ENCODE measurements around the gene SPRED3.

GRCh38 chr19:38385057-38385803 lies 3.3 kb upstream of the SPRED3 start:
- TF ChIP-seq, protein P1, sequence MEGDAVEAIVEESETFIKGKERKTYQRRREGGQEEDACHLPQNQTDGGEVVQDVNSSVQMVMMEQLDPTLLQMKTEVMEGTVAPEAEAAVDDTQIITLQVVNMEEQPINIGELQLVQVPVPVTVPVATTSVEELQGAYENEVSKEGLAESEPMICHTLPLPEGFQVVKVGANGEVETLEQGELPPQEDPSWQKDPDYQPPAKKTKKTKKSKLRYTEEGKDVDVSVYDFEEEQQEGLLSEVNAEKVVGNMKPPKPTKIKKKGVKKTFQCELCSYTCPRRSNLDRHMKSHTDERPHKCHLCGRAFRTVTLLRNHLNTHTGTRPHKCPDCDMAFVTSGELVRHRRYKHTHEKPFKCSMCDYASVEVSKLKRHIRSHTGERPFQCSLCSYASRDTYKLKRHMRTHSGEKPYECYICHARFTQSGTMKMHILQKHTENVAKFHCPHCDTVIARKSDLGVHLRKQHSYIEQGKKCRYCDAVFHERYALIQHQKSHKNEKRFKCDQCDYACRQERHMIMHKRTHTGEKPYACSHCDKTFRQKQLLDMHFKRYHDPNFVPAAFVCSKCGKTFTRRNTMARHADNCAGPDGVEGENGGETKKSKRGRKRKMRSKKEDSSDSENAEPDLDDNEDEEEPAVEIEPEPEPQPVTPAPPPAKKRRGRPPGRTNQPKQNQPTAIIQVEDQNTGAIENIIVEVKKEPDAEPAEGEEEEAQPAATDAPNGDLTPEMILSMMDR (IDR thresholded peaks at IDR 0.05 in 4 of 5, conservative IDR thresholded peaks at IDR 0.05 in 1 of 5): no peak
- TF ChIP-seq POLR2A (IDR thresholded peaks at IDR 0.05): no peak

Measured in gastrocnemius medialis (tissue), 4 donors.